Keratinocyte (primary cell): ENCODE results near the gene TPRG1L. TPM values are rescaled to one million over a fixed set of nuclear protein-coding genes. Genes with fewer than 3 reads are reported as not detected.

Experiments
- DNase-seq: peaks from one replicate; pipeline ENCODE4 v3.0.0-alpha.2; 2011; ENCODE audit warnings: low read depth, missing footprints, low spot score
- FAIRE-seq: peaks from 2 replicates; lab custom pipeline; 2011; peaks lifted over from hg19 to GRCh38; lab: Jason Lieb, UNC
- H2AFZ ChIP-seq: 2 replicates; pipeline ENCODE4 v1.6.0; 2012; ENCODE audit warnings: low read length, control low read depth, inconsistent platforms; ENCODE audit not compliant: control insufficient read depth
- H3K27ac ChIP-seq: 2 replicates; pipeline ENCODE4 v1.5.1; 2011; ENCODE audit warnings: low read length; ENCODE audit not compliant: control insufficient read depth, insufficient read depth
- H3K27me3 ChIP-seq: 3 replicates; pipeline ENCODE4 v1.6.0; 2011; ENCODE audit warnings: low read length; ENCODE audit not compliant: control insufficient read depth, insufficient read depth; ENCODE audit errors: extremely low read depth
- H3K36me3 ChIP-seq, 2 experiments: 2 replicates in 1 of 2; 3 replicates in 1 of 2; pipeline ENCODE4 v1.5.1; 2011; ENCODE audit warnings: low read length in 2 of 2, mild to moderate bottlenecking in 1 of 2; ENCODE audit not compliant: control insufficient read depth in 2 of 2, insufficient read depth in 2 of 2; ENCODE audit errors: extremely low read depth in 1 of 2
- H3K4me1 ChIP-seq: 3 replicates; pipeline ENCODE4 v1.5.1; 2011; ENCODE audit warnings: low read length; ENCODE audit not compliant: control insufficient read depth, insufficient read depth; ENCODE audit errors: extremely low read depth
- H3K4me2 ChIP-seq: 3 replicates; pipeline ENCODE4 v1.6.0; 2011; ENCODE audit warnings: low read depth, low read length; ENCODE audit not compliant: control insufficient read depth, insufficient read depth; ENCODE audit errors: extremely low read depth
- H3K4me3 ChIP-seq, 3 experiments: fragments of 200-600 bp in 1 of 3; sonication (generic) in 1 of 3; 2 replicates in 2 of 3; 3 replicates in 1 of 3; pipeline ENCODE4 v1.5.1; 2011 to 2016; ENCODE audit warnings: low read length in 3 of 3, mild to moderate bottlenecking in 3 of 3, control low read depth in 2 of 3, inconsistent platforms in 1 of 3, low read depth in 1 of 3, mixed read lengths in 1 of 3, mixed run types in 1 of 3, moderate library complexity in 1 of 3; ENCODE audit not compliant: control insufficient read depth in 2 of 3, insufficient read depth in 2 of 3; ENCODE audit errors: extremely low read depth in 1 of 3
- H3K79me2 ChIP-seq: 2 replicates; pipeline ENCODE4 v1.6.0; 2012; ENCODE audit warnings: low read length; ENCODE audit not compliant: control insufficient read depth, insufficient read depth
- H3K9ac ChIP-seq: 3 replicates; pipeline ENCODE4 v1.6.0; 2011; ENCODE audit warnings: low read length; ENCODE audit not compliant: control insufficient read depth, insufficient read depth; ENCODE audit errors: extremely low read depth
- H3K9me1 ChIP-seq: 3 replicates; pipeline ENCODE4 v1.6.0; 2011; ENCODE audit warnings: low read length; ENCODE audit not compliant: control insufficient read depth, insufficient read depth; ENCODE audit errors: extremely low read depth
- H3K9me3 ChIP-seq: 2 replicates; pipeline ENCODE4 v1.5.1; 2012; ENCODE audit warnings: low read depth, low read length; ENCODE audit not compliant: control insufficient read depth
- H4K20me1 ChIP-seq: 3 replicates; pipeline ENCODE4 v1.6.0; 2011; ENCODE audit warnings: low read length; ENCODE audit not compliant: control insufficient read depth, insufficient read depth; ENCODE audit errors: extremely low read depth
- CTCF ChIP-seq, 3 experiments: IDR thresholded peaks in 1 of 3; conservative IDR thresholded peaks in 1 of 3; optimal IDR thresholded peaks in 1 of 3; 2 replicates in 2 of 3; 3 replicates in 1 of 3; pipeline versions ENCODE3 to v1.5.1; 2011; ENCODE audit warnings: low read length in 3 of 3, mild to moderate bottlenecking in 3 of 3, moderate library complexity in 2 of 3, control low read depth in 1 of 3, inconsistent platforms in 1 of 3; ENCODE audit not compliant: insufficient read depth in 2 of 3; ENCODE audit errors: extremely low read depth in 1 of 3
- EZH2 ChIP-seq: IDR thresholded peaks from one replicate; pipeline ENCODE4 v1.6.1; 2012; ENCODE audit warnings: inconsistent platforms, mild to moderate bottlenecking, low read length, moderate library complexity
- dilution Hi-C: fragments of 300-500 bp; cut with MboI; formaldehyde crosslinking; loops from one replicate; pipeline ENCODE4 v1.7.0; 2020; ENCODE audit warnings: low sequenced_read_pairs; ENCODE audit not compliant: extremely low pct_ligation_motif_present
- polyA plus RNA-seq, 5 experiments: library from polyadenylated mRNA; depleted of rRNA in 3 of 5; stranded (reverse) in 3 of 5; stranded (forward) in 1 of 5; unstranded in 1 of 5; fragments of >200 nt; gene quantifications; 1 replicate in 1 of 5; 2 replicates in 3 of 5; 3 replicates in 1 of 5; pipeline versions ENCODE4 v1.2.1 to v1.2.3, GENCODE V29; 2011 to 2012; ENCODE audit warnings: missing spikeins in 2 of 5, low read depth in 1 of 5, low replicate concordance in 1 of 5

Gene TPRG1L
- polyA plus RNA-seq, 1 donor (not counting 4 experiments of a cell fraction or from before 2014, with no cell fraction given) = 57.4 TPM

GRCh38 chr1:3616861-3617260, 8.0 kb upstream of the TPRG1L start:
- DNase-seq = no peak
- Histone ChIP-seq H3K4me2 (no peak overlapping the region), H4K20me1 (no peaks in the 10 kb centered on the region), H3K9me3 (no peaks in the 10 kb centered on the region), H3K4me3 (no peak overlapping the region), H3K27ac (no peak overlapping the region), H2AFZ (no peak overlapping the region), H3K4me1 (peaks cover 8% of the 10 kb centered on the region), H3K27me3 (peaks cover 3% of the 10 kb centered on the region), H3K9me1 (no peaks in the 10 kb centered on the region), H3K79me2 (no peaks in the 10 kb centered on the region), H3K36me3 (no peaks in the 10 kb centered on the region), H3K9ac (no peak overlapping the region)
- no peak for TF ChIP-seq EZH2
- no peak for FAIRE-seq
- dilution Hi-C loops = no loop called here

- Histone ChIP-seq H3K4me3 (no peak overlapping the region), H3K4me2 (no peak overlapping the region), H3K9me3 (no peaks in the 10 kb centered on the region), H3K9me1 (no peaks in the 10 kb centered on the region), H3K4me1 (peaks cover 8% of the 10 kb centered on the region), H2AFZ (no peak overlapping the region), H3K36me3 (no peaks in the 10 kb centered on the region), H3K27ac (no peak overlapping the region), H4K20me1 (no peaks in the 10 kb centered on the region), H3K9ac (no peak overlapping the region), H3K79me2 (no peaks in the 10 kb centered on the region), H3K27me3 (no peaks in the 10 kb centered on the region)
- no peak for FAIRE-seq
- DNase-seq = no peak
- TF ChIP-seq CTCF (optimal IDR thresholded peaks at IDR 0.05 in 1 of 3, IDR thresholded peaks at IDR 0.05 in 1 of 3, conservative IDR thresholded peaks at IDR 0.05 in 1 of 3; ENCODE audit: extremely low read depth in 1 of 3, insufficient read depth in 2 of 3, low read length in 3 of 3) (no peak), EZH2 (no peak)
- dilution Hi-C loops = no loop called here
Measured at GRCh38 chr1:3617806-3618345, 6.9 kb upstream of the TPRG1L start.

- peaks cover 7% of the 10 kb centered on the region for H3K4me1 ChIP-seq
- H3K27me3 ChIP-seq = no peaks in the 10 kb centered on the region
- TF ChIP-seq CTCF (optimal IDR thresholded peaks at IDR 0.05 in 1 of 3, IDR thresholded peaks at IDR 0.05 in 1 of 3, conservative IDR thresholded peaks at IDR 0.05 in 1 of 3; ENCODE audit: extremely low read depth in 1 of 3, insufficient read depth in 2 of 3, low read length in 3 of 3) (no peak), EZH2 (no peak)
- H3K9me3 ChIP-seq = no peaks in the 10 kb centered on the region
- no peak overlapping the region for H3K4me2 ChIP-seq
- no peak overlapping the region for H3K9ac ChIP-seq
- no peaks in the 10 kb centered on the region for H4K20me1 ChIP-seq
- H3K36me3 ChIP-seq = no peaks in the 10 kb centered on the region
- H3K4me3 ChIP-seq = no peak overlapping the region
- H2AFZ ChIP-seq = no peak overlapping the region
- FAIRE-seq (no peak), DNase-seq (no peak)
- no peaks in the 10 kb centered on the region for H3K9me1 ChIP-seq
- dilution Hi-C loops = no loop called here
- no peak overlapping the region for H3K27ac ChIP-seq
- H3K79me2 ChIP-seq = no peaks in the 10 kb centered on the region
Measured at GRCh38 chr1:3618531-3618880, 6.3 kb upstream of the TPRG1L start.
